ENCODE measurements around the gene EPHA3.

The EPHA3 gene

DNA sequence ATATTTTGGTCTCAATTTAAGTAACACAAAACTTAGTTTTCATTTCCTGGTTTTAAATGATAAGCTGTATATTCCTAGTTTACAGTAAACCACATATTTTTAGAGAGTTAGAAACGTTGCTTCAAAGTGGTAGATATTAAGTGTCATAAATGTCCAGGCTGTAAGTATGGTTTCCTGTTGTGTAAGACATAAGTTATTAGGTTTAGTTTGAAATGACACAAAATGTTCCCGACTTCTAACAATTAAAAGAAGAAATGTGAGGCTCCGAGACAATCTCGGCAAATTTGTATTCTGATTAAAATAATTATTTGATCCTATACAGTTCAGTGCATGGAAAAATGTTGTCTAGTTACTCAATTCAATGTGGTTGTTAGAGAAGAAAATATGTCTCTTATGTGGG, 387.3 kb downstream of the EPHA3 start:
- Histone ChIP-seq H3K9ac (ENCODE audit: low read length) (no peak overlapping the region), H3K36me3 (ENCODE audit: control insufficient read depth, insufficient read depth, low read length) (no peaks in the 10 kb centered on the region), H3K27me3 (ENCODE audit: control insufficient read depth, insufficient read depth, low read length) (no peaks in the 10 kb centered on the region), H3K4me1 (ENCODE audit: control insufficient read depth, insufficient read depth, low read length) (no peaks in the 10 kb centered on the region), H3K9me3 (ENCODE audit: control insufficient read depth, low read length) (no peaks in the 10 kb centered on the region), H3K4me3 (ENCODE audit: low read length) (no peak overlapping the region)

DNA sequence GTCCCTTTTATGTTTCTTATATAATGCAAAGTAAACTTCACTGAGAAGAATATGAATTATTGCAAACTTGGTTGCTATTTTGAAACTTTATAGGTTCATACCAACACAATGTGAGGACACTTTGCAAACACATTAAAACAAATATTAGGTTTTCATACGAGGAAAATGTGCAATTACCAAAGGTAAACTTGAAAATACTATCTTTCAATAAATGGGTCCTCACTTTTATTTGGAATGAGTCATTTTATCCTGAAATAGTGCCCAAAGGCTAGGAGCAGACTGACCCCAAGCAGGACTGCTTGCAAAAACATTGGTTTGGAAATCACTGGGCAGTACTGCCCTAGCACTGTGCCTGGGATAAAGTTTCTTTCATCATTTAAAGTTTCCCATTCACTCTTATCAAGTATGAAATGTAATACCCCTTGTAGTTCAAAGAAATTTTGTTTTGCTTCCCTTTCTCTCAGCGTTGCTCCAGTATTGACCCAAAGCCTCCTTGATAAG, 396.5 kb downstream of the EPHA3 start:
- Histone ChIP-seq H3K36me3 (ENCODE audit: control insufficient read depth, insufficient read depth, low read length) (no peaks in the 10 kb centered on the region), H3K27me3 (ENCODE audit: control insufficient read depth, insufficient read depth, low read length) (no peaks in the 10 kb centered on the region), H3K9ac (ENCODE audit: low read length) (no peak overlapping the region), H3K4me1 (ENCODE audit: control insufficient read depth, insufficient read depth, low read length) (no peaks in the 10 kb centered on the region), H3K9me3 (ENCODE audit: control insufficient read depth, low read length) (no peaks in the 10 kb centered on the region), H3K4me3 (ENCODE audit: low read length) (no peak overlapping the region)

DNA sequence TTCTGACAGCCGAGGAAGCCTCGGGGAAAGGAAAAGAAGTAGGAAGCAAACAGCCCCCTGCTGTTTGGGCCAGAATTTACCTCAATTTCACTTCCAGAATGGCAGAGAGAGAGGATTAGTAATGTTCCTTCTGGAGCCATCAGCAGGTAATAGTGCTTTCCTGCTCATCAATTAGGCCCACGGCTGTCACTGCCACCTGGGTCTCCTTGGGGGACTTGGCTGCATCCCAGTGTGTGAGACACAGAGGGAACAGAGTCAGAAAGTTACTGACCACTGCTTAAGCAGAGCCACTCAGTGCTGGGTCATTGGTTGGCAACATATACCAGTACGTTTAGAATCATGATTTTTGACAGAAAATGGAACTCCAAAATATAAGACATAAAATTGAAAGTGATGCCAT, 397.0 kb downstream of the EPHA3 start:
- no peaks in the 10 kb centered on the region for H3K36me3 ChIP-seq (ENCODE audit: control insufficient read depth, insufficient read depth, low read length)
- no peaks in the 10 kb centered on the region for H3K9me3 ChIP-seq (ENCODE audit: control insufficient read depth, low read length)
- H3K4me1 ChIP-seq (ENCODE audit: control insufficient read depth, insufficient read depth, low read length), result no peaks in the 10 kb centered on the region
- H3K4me3 ChIP-seq (ENCODE audit: low read length), result no peak overlapping the region
- no peaks in the 10 kb centered on the region for H3K27me3 ChIP-seq (ENCODE audit: control insufficient read depth, insufficient read depth, low read length)
- no peak overlapping the region for H3K9ac ChIP-seq (ENCODE audit: low read length)

DNA sequence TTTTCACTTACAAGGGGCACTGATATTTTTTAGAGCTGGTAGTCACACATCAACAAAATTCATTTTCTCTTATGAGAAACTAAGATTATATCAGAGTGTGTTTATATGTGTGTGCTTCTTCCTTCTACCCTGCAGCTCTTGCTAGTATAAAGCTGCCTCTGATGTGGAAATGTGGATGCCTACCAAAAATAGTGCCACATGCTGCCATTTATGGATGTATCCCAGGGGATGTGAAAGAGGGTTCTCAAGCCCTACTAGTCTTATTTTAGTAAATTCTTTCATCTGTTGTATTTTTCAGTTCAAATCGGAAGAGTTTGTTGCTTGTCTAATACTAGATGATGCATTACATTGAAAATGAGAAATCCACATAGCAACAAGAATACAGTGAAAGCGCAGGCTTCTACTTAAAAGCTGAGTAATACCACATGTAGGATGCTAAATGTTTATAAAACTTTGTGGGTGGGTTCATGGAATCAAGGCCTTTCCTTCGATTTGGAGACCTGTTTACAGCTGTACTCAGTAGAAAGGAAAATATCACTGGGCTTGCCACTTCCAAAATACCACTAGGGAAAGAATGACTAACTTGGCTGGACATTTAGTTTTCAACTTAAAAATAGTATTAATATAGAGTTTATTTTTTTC, 399.2 kb downstream of the EPHA3 start:
- no peaks in the 10 kb centered on the region for H3K36me3 ChIP-seq (ENCODE audit: control insufficient read depth, insufficient read depth, low read length)
- no peaks in the 10 kb centered on the region for H3K27me3 ChIP-seq (ENCODE audit: control insufficient read depth, insufficient read depth, low read length)
- no peak overlapping the region for H3K9ac ChIP-seq (ENCODE audit: low read length)
- no peak overlapping the region for H3K4me3 ChIP-seq (ENCODE audit: low read length)
- H3K4me1 ChIP-seq (ENCODE audit: control insufficient read depth, insufficient read depth, low read length), result no peaks in the 10 kb centered on the region
- H3K9me3 ChIP-seq (ENCODE audit: control insufficient read depth, low read length), result no peaks in the 10 kb centered on the region

DNA sequence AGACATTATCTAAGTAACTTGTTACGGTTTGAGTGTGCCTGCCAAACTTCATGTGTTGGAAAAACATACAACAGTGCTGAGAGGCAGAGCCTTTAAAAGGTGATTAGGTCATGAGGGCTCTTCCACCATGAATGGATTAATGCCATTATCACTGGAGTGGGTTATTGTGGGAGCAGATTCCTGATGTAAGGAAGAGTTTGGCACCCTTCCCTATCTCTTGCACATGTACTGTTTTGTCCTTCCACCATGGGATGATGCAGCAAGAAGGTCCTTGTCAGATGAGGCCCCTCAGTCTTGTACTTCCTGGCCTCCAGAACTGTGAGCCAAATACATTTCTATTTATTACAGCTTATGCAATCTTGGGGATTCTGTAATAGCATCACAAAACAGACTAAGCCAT, 413.9 kb downstream of the EPHA3 start:
- no peak overlapping the region for H3K4me3 ChIP-seq (ENCODE audit: low read length)
- H3K36me3 ChIP-seq (ENCODE audit: control insufficient read depth, insufficient read depth, low read length), result no peaks in the 10 kb centered on the region
- H3K9ac ChIP-seq (ENCODE audit: low read length), result no peak overlapping the region
- no peaks in the 10 kb centered on the region for H3K27me3 ChIP-seq (ENCODE audit: control insufficient read depth, insufficient read depth, low read length)
- no peaks in the 10 kb centered on the region for H3K4me1 ChIP-seq (ENCODE audit: control insufficient read depth, insufficient read depth, low read length)
- H3K9me3 ChIP-seq (ENCODE audit: control insufficient read depth, low read length), result no peaks in the 10 kb centered on the region

DNA sequence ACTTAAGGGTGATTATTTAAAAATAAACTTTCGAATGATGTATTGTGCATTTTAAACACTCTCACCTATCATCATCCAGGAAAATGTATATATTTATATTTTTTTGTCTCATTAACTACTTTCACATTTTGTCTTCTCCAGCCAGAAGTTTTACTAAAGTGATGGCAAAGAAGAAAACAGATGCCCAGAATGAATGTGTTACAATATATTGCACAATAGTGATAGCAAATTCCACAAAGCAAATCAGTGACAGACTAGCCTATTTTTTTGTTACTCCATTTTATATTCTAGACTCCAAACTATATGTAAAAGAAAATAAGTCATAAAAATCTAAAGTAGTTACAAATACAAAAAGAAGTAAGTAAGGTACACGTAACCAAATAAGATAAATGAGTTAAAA, 414.7 kb downstream of the EPHA3 start:
- Histone ChIP-seq H3K9me3 (ENCODE audit: control insufficient read depth, low read length) (no peaks in the 10 kb centered on the region), H3K27me3 (ENCODE audit: control insufficient read depth, insufficient read depth, low read length) (no peaks in the 10 kb centered on the region), H3K4me3 (ENCODE audit: low read length) (no peak overlapping the region)

DNA sequence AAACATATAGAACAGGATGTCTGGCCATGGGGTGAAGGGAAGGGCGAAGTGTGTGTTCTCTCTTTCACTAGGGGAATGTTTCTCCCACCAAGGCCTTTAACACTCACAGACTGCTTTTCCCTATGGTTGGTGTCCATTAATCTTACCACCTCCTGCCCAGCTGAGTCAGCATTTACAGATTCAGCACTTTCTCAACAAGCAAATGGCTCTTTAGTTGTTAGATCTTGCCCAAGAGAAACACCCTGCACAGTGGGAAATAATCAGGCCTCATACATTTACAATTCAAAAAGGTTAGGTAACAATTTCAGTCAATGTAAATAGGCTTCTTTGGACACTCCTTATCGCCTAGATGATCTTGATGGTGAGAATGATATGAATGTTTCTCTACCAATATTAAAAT, 418.2 kb downstream of the EPHA3 start:
- Histone ChIP-seq H3K9me3 (ENCODE audit: control insufficient read depth, low read length) (no peaks in the 10 kb centered on the region), H3K4me3 (ENCODE audit: low read length) (no peak overlapping the region), H3K36me3 (ENCODE audit: control insufficient read depth, insufficient read depth, low read length) (no peaks in the 10 kb centered on the region), H3K27me3 (ENCODE audit: control insufficient read depth, insufficient read depth, low read length) (no peaks in the 10 kb centered on the region), H3K4me1 (ENCODE audit: control insufficient read depth, insufficient read depth, low read length) (no peaks in the 10 kb centered on the region), H3K9ac (ENCODE audit: low read length) (no peak overlapping the region)

More for the DNA sequence above, 414.7 kb downstream of the EPHA3 start:
- no peak overlapping the region for H3K9ac ChIP-seq (ENCODE audit: low read length)
- no peaks in the 10 kb centered on the region for H3K4me1 ChIP-seq (ENCODE audit: control insufficient read depth, insufficient read depth, low read length)
- no peaks in the 10 kb centered on the region for H3K36me3 ChIP-seq (ENCODE audit: control insufficient read depth, insufficient read depth, low read length)

DNA sequence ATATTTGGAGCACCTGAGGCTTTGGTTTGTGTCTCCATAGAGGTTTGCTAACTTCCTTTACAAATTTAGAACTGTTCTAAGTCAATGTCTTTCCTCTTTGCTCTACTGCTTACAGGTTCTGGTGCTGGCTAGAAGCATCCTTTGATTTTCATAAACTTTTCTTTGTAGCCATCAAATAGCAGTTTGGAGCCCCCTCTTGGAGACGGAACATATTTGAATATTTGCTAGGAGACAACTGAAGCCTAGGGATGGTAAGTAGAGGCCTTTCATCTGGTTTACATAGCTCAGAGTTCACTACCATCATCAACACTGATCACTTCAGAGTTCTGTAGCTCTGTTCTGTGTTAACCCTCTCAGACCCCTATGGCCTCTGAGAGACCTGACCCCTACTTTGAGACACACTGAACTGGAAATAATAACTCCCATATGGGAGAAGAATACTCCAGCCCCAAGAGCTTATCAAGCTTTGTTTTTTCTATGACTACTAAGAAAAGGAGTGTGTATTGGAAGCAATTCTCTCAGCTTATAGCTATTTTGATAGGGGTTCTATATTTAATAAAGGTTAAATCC, 420.4 kb downstream of the EPHA3 start:
- H3K4me3 ChIP-seq (ENCODE audit: low read length), result no peak overlapping the region
- H3K9me3 ChIP-seq (ENCODE audit: control insufficient read depth, low read length), result no peaks in the 10 kb centered on the region
- no peak overlapping the region for H3K9ac ChIP-seq (ENCODE audit: low read length)
- no peaks in the 10 kb centered on the region for H3K4me1 ChIP-seq (ENCODE audit: control insufficient read depth, insufficient read depth, low read length)
- no peaks in the 10 kb centered on the region for H3K36me3 ChIP-seq (ENCODE audit: control insufficient read depth, insufficient read depth, low read length)
- no peaks in the 10 kb centered on the region for H3K27me3 ChIP-seq (ENCODE audit: control insufficient read depth, insufficient read depth, low read length)

All from mucosa of stomach (tissue), 1 donor.